B cell (primary cell): ENCODE measurements around the gene IL19. TPM values are rescaled to one million over a fixed set of nuclear protein-coding genes. Genes with fewer than 3 reads are reported as not detected.

Source experiments
- ATAC-seq: fragments of 200-7000 bp; cut with Tn5 transposase; one replicate; pipeline ENCODE4 v1.10.0; 2021; ENCODE audit warnings: low read depth, mild to moderate bottlenecking, moderate number of reproducible peaks, moderate library complexity
- CTCF ChIA-PET: fragments of 350-600 bp; sonication (Branson Sonifier 250); formaldehyde crosslinking; loops from one replicate; lab custom pipeline; 2021; ENCODE audit warnings: antibody characterized with exemption, inconsistent platforms; lab: Charles Lee
- POLR2A ChIA-PET: fragments of 350-600 bp; sonication (Branson Sonifier 250); formaldehyde crosslinking; loops from one replicate; lab custom pipeline; 2021; ENCODE audit warnings: antibody characterized with exemption; lab: Charles Lee
- DNase-seq: peaks from one replicate; pipeline ENCODE4 v3.0.0; 2013
- H2AFZ ChIP-seq: 2 replicates; pipeline ENCODE4 v1.6.1; 2012; ENCODE audit warnings: mild to moderate bottlenecking, low read depth, low read length; ENCODE audit not compliant: insufficient read depth, poor library complexity, severe bottlenecking
- H3K27ac ChIP-seq, 2 donors: 1 replicate in 1 of 2; 2 replicates in 1 of 2; pipeline ENCODE4 v1.5.1; 2012 to 2013; ENCODE audit warnings: low read length in 2 of 2, mild to moderate bottlenecking in 2 of 2, moderate library complexity in 1 of 2
- H3K27me3 ChIP-seq, 4 experiments: fragments of 200-600 bp in 1 of 4; sonication (generic) in 1 of 4; replicated peaks in 1 of 4; 1 replicate in 2 of 4; 2 replicates in 2 of 4; pipeline versions ENCODE4 v1.6.1 to v1.7.0; 2013 to 2016; ENCODE audit warnings: low read length in 3 of 4, mild to moderate bottlenecking in 2 of 4, mixed read lengths in 1 of 4, moderate library complexity in 1 of 4; ENCODE audit not compliant: insufficient read depth in 4 of 4, control insufficient read depth in 3 of 4; ENCODE audit errors: control extremely low read depth in 1 of 4
- H3K36me3 ChIP-seq, 2 experiments: replicated peaks in 1 of 2; 1 replicate in 1 of 2; 2 replicates in 1 of 2; pipeline versions ENCODE4 v1.6.1 to v1.7.1; 2013; ENCODE audit warnings: low read length in 1 of 2; ENCODE audit not compliant: insufficient read depth in 2 of 2, control insufficient read depth in 1 of 2; ENCODE audit errors: control extremely low read depth in 1 of 2, extremely low read depth in 1 of 2
- H3K4me1 ChIP-seq, 2 donors: fragments of 200-600 bp in 1 of 2; sonication (generic) in 1 of 2; 1 replicate in 1 of 2; 2 replicates in 1 of 2; pipeline versions ENCODE4 v1.5.1 to v1.6.1; 2013 to 2017; ENCODE audit warnings: low read length in 2 of 2; ENCODE audit not compliant: control insufficient read depth in 2 of 2, insufficient read depth in 2 of 2
- H3K4me2 ChIP-seq: replicated peaks from 2 replicates; pipeline ENCODE3; 2012; ENCODE audit warnings: mild to moderate bottlenecking, low read depth, low read length; ENCODE audit not compliant: poor library complexity, severe bottlenecking
- H3K4me3 ChIP-seq, 5 experiments: fragments of 200-600 bp in 1 of 5; sonication (generic) in 1 of 5; 1 replicate in 3 of 5; 2 replicates in 2 of 5; pipeline versions ENCODE4 v1.5.1 to v1.7.0; 2011 to 2016; ENCODE audit warnings: low read length in 4 of 5, mild to moderate bottlenecking in 4 of 5, low read depth in 2 of 5, control low read depth in 1 of 5, moderate library complexity in 1 of 5; ENCODE audit not compliant: insufficient read depth in 1 of 5; ENCODE audit errors: control extremely low read depth in 1 of 5, extremely low read depth in 1 of 5
- H3K79me2 ChIP-seq: fragments of 200-600 bp; sonication (generic); one replicate; pipeline ENCODE4 v1.6.0; 2016; ENCODE audit warnings: low read length; ENCODE audit not compliant: control insufficient read depth, insufficient read depth
- H3K9ac ChIP-seq: fragments of 200-600 bp; sonication (generic); 2 replicates; pipeline ENCODE4 v1.6.1; 2017; ENCODE audit warnings: mild to moderate bottlenecking, low read length, moderate library complexity
- H3K9me3 ChIP-seq, 3 donors: one replicate each; pipeline versions ENCODE4 v1.6.1 to v1.7.1; 2013; ENCODE audit warnings: low read length in 2 of 3; ENCODE audit not compliant: control insufficient read depth in 2 of 3, insufficient read depth in 1 of 3; ENCODE audit errors: control extremely low read depth in 1 of 3
- H4K20me1 ChIP-seq: 2 replicates; pipeline ENCODE4 v1.6.0; 2012; ENCODE audit warnings: mild to moderate bottlenecking, low read length; ENCODE audit not compliant: insufficient read depth, control insufficient read depth, poor library complexity, severe bottlenecking
- H3K27ac Mint-ChIP-seq: one replicate; pipeline ENCODE4 v1.8.0; 2021; ENCODE audit warnings: mixed read lengths
- H3K27me3 Mint-ChIP-seq: one replicate; pipeline ENCODE4 v1.8.0; 2021; ENCODE audit warnings: mixed read lengths
- H3K4me1 Mint-ChIP-seq: one replicate; pipeline ENCODE4 v1.8.0; 2021; ENCODE audit warnings: mixed read lengths
- H3K4me3 Mint-ChIP-seq: one replicate; pipeline ENCODE4 v1.8.0; 2021; ENCODE audit warnings: mixed read lengths
- H3K9me3 Mint-ChIP-seq: one replicate; pipeline ENCODE4 v1.8.0; 2022; ENCODE audit warnings: mixed read lengths; ENCODE audit not compliant: insufficient read depth
- EZH2 ChIP-seq: IDR thresholded peaks from 2 replicates; pipeline ENCODE4 v1.6.1; 2012; ENCODE audit warnings: borderline replicate concordance, low read depth, mild to moderate bottlenecking, moderate library complexity, low read length; ENCODE audit not compliant: insufficient read depth, poor library complexity, severe bottlenecking
- WGBS: methylation state at CpG from one replicate; pipeline ENCODE4 v1.1.5; 2013; ENCODE audit warnings: missing lambda C conversion rate; ENCODE audit not compliant: insufficient coverage; 5-methylcytosine and 5-hydroxymethylcytosine counted together
- intact Hi-C: fragments of 100-400 bp; cut with micrococcal nuclease; formaldehyde crosslinking; loops from one replicate; pipeline ENCODE4 v1.10.0; 2022
- polyA plus RNA-seq: library from polyadenylated mRNA; depleted of rRNA; stranded (reverse); fragments of >200 nt; gene quantifications from 2 replicates; pipeline ENCODE4 v1.2.3, GENCODE V29; 2012
- total RNA-seq, 2 donors: library from RNA; stranded (reverse); fragments of 120-200 nt in 1 of 2; gene quantifications; 1 replicate in 1 of 2; 2 replicates in 1 of 2; pipeline versions ENCODE4 v1.2.3 to v1.2.4, GENCODE V29; 2013 to 2022
- TF ChIP-seq, protein P1 (sequence below): fragments of 200-600 bp; IDR thresholded peaks from one replicate; pipeline ENCODE4 v1.8.0; 2022; ENCODE audit warnings: antibody characterized with exemption, mild to moderate bottlenecking

IL19 gene
- total and polyA plus RNA-seq, 2 donors (not counting 1 experiment from before 2014, with no cell fraction given), result 0.27 TPM; not detected in 1

DNA sequence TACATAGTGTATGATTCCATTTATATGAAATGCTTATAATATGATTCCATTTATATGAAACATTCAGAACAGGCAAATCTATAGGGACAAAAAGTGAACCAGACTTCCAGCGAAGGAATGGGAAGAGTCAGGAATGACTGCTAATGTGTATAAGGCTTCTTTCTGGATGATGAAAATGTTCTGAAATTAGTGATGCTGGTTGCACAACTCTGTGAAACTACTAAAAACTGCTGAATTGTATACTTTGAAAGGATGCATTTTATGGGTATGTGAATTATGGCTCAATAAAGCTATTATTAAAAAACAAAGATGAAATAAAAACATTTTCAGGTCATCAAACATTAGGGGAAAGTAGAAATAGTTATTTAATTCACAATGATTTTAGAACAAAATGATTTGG is 112.6 kb downstream of the IL19 start:
- Mint-ChIP-seq H3K9me3 (peaks cover 5% of the 10 kb centered on the region), H3K4me3 (no peak overlapping the region), H3K4me1 (no peaks in the 10 kb centered on the region), H3K27ac (no peak overlapping the region), H3K27me3 (no peaks in the 10 kb centered on the region)
- DNase-seq (no peak), ATAC-seq (no peak)
- no peak for TF ChIP-seq EZH2
- TF ChIP-seq, protein P1, sequence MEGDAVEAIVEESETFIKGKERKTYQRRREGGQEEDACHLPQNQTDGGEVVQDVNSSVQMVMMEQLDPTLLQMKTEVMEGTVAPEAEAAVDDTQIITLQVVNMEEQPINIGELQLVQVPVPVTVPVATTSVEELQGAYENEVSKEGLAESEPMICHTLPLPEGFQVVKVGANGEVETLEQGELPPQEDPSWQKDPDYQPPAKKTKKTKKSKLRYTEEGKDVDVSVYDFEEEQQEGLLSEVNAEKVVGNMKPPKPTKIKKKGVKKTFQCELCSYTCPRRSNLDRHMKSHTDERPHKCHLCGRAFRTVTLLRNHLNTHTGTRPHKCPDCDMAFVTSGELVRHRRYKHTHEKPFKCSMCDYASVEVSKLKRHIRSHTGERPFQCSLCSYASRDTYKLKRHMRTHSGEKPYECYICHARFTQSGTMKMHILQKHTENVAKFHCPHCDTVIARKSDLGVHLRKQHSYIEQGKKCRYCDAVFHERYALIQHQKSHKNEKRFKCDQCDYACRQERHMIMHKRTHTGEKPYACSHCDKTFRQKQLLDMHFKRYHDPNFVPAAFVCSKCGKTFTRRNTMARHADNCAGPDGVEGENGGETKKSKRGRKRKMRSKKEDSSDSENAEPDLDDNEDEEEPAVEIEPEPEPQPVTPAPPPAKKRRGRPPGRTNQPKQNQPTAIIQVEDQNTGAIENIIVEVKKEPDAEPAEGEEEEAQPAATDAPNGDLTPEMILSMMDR, result no peak
- Histone ChIP-seq H3K4me3 (no peak overlapping the region), H3K4me1 (no peaks in the 10 kb centered on the region), H3K4me2 (no peak overlapping the region), H3K79me2 (no peaks in the 10 kb centered on the region), H3K27ac (no peak overlapping the region), H3K9ac (no peak overlapping the region), H3K9me3 (peaks cover 0 to 6% (median 2%) of the 10 kb centered on the region in 3 donors), H4K20me1 (no peaks in the 10 kb centered on the region), H3K36me3 (peaks cover 0 to 1% of the 10 kb centered on the region in 2 experiments), H3K27me3 (no peaks in the 10 kb centered on the region), H2AFZ (no peak overlapping the region)
- ChIA-PET CTCF (interaction anchor here (0.6 to 1.7 kb wide), 9 partner anchors 10 to 1158 kb away, joined by 3 to 6 read pairs (median 4); no protein-coding TSS in a partner anchor), POLR2A (no interaction called here)
- no CpG with 5 or more reads among the region's 1 CpG for WGBS
- intact Hi-C loops, result no loop called here

DNA sequence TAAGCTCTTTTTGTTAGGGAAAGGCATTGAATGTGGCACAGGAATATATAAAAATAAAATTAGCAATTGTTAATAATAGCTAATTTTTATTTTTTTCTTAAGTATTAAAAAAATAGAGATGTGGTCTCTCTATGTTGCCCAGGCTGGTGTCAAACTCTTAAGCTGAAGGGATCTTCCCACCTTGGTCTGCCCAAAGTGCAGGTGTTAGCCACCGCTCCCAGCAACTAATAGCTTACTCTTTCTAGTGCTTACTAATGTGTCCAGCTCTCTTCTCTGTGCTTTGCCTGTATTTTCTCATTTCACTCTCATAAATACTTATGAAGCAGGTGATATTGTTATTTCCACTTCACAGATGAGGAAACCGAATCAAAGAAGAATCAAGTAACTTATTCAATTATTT is 113.3 kb downstream of the IL19 start:
- Mint-ChIP-seq H3K4me3 (no peak overlapping the region), H3K4me1 (no peaks in the 10 kb centered on the region), H3K27me3 (no peaks in the 10 kb centered on the region), H3K9me3 (no peaks in the 10 kb centered on the region), H3K27ac (no peak overlapping the region)
- TF ChIP-seq EZH2, result no peak
- TF ChIP-seq, protein P1, result no peak
- ChIA-PET CTCF (interaction anchor here (0.7 to 1.7 kb wide), 12 partner anchors 9 to 157 kb away, joined by 3 to 6 read pairs (median 3); no protein-coding TSS in a partner anchor), POLR2A (no interaction called here)
- Histone ChIP-seq H4K20me1 (no peaks in the 10 kb centered on the region), H3K27me3 (no peaks in the 10 kb centered on the region), H3K4me3 (no peak overlapping the region), H2AFZ (no peak overlapping the region), H3K4me2 (no peak overlapping the region), H3K9ac (no peak overlapping the region), H3K79me2 (no peaks in the 10 kb centered on the region), H3K4me1 (no peaks in the 10 kb centered on the region), H3K27ac (no peak overlapping the region), H3K36me3 (peaks cover 0 to 1% of the 10 kb centered on the region in 2 experiments), H3K9me3 (no peaks in the 10 kb centered on the region)
- intact Hi-C loops, result no loop called here
- no peak for DNase-seq
- WGBS, result 100% methylated on average over 1 of the region's 2 CpGs
- ATAC-seq, result no peak
